Glutamatergic neuron (in vitro differentiated cells): ENCODE data around the gene KCTD16. TPM values are rescaled to one million over a fixed set of nuclear protein-coding genes. Genes with fewer than 3 reads are reported as not detected.

Experiments used
- DNase-seq: peaks from one replicate; pipeline ENCODE4 v3.0.0; 2022
- H3K27ac Mint-ChIP-seq: one replicate; pipeline ENCODE4 v1.8.0; 2020; ENCODE audit warnings: mild to moderate bottlenecking, mixed read lengths, inconsistent platforms; ENCODE audit not compliant: unreplicated experiment
- H3K27me3 Mint-ChIP-seq: one replicate; pipeline ENCODE4 v1.8.0; 2020; ENCODE audit warnings: mild to moderate bottlenecking, moderate library complexity, mixed read lengths, inconsistent platforms; ENCODE audit not compliant: unreplicated experiment
- H3K36me3 Mint-ChIP-seq: one replicate; pipeline ENCODE4 v1.8.0; 2020; ENCODE audit warnings: mild to moderate bottlenecking, mixed read lengths, inconsistent platforms; ENCODE audit not compliant: unreplicated experiment
- H3K4me1 Mint-ChIP-seq: one replicate; pipeline ENCODE4 v1.8.0; 2020; ENCODE audit warnings: mild to moderate bottlenecking, low read depth, mixed read lengths, inconsistent platforms; ENCODE audit not compliant: unreplicated experiment
- H3K4me3 Mint-ChIP-seq: one replicate; pipeline ENCODE4 v1.8.0; 2020; ENCODE audit warnings: mild to moderate bottlenecking, mixed read lengths, inconsistent platforms; ENCODE audit not compliant: unreplicated experiment
- H3K9me3 Mint-ChIP-seq: one replicate; pipeline ENCODE4 v1.8.0; 2020; ENCODE audit warnings: mild to moderate bottlenecking, moderate library complexity, mixed read lengths, inconsistent platforms; ENCODE audit not compliant: unreplicated experiment
- CTCF ChIP-seq: fragments of 200-600 bp; sonication (generic); IDR thresholded peaks from one replicate; pipeline ENCODE4 v1.5.0; 2021; ENCODE audit not compliant: partially characterized antibody, unreplicated experiment
- total RNA-seq: library from RNA; stranded (reverse); fragmentation: NEBNext Ultra II Directional; extraction: Animal tissue kit (Norgen Biotek cat#: 25700); gene quantifications from one replicate; pipeline ENCODE4 v1.2.1, GENCODE V29; 2021; ENCODE audit not compliant: unreplicated experiment

Gene KCTD16
- total RNA-seq, 1 donor from 2014 or later = 16.9 TPM

- no peaks in the 10 kb centered on the region for H3K27me3 Mint-ChIP-seq
- H3K9me3 Mint-ChIP-seq = peaks cover 2% of the 10 kb centered on the region
- no peak for TF ChIP-seq CTCF
- H3K36me3 Mint-ChIP-seq = no peaks in the 10 kb centered on the region
- no peak for DNase-seq
- H3K27ac Mint-ChIP-seq = no peak overlapping the region
- peaks cover 2% of the 10 kb centered on the region for H3K4me1 Mint-ChIP-seq
- H3K4me3 Mint-ChIP-seq = no peak overlapping the region
Observed at GRCh38 chr5:144310621-144311020, 139.9 kb downstream of the KCTD16 start.

- Mint-ChIP-seq H3K9me3 (no peaks in the 10 kb centered on the region), H3K4me1 (no peaks in the 10 kb centered on the region), H3K4me3 (no peak overlapping the region), H3K36me3 (no peaks in the 10 kb centered on the region), H3K27me3 (peaks cover 2% of the 10 kb centered on the region), H3K27ac (no peak overlapping the region)
- TF ChIP-seq CTCF = no peak
- no peak for DNase-seq
Observed at GRCh38 chr5:144313147-144313726, 142.6 kb downstream of the KCTD16 start.

GRCh38 chr5:144315026-144315425 lies 144.4 kb downstream of the KCTD16 start:
- Mint-ChIP-seq H3K27me3 (peaks cover 2% of the 10 kb centered on the region), H3K36me3 (no peaks in the 10 kb centered on the region), H3K4me1 (no peaks in the 10 kb centered on the region), H3K27ac (no peak overlapping the region), H3K4me3 (no peak overlapping the region), H3K9me3 (no peaks in the 10 kb centered on the region)
- no peak for DNase-seq
- no peak for TF ChIP-seq CTCF

GRCh38 chr5:144315994-144316634 lies 145.4 kb downstream of the KCTD16 start:
- H3K27me3 Mint-ChIP-seq = peaks cover 2% of the 10 kb centered on the region
- no peaks in the 10 kb centered on the region for H3K4me1 Mint-ChIP-seq
- DNase-seq = no peak
- no peaks in the 10 kb centered on the region for H3K9me3 Mint-ChIP-seq
- H3K27ac Mint-ChIP-seq = no peak overlapping the region
- no peak for TF ChIP-seq CTCF
- H3K36me3 Mint-ChIP-seq = no peaks in the 10 kb centered on the region
- no peak overlapping the region for H3K4me3 Mint-ChIP-seq

GRCh38 chr5:144318011-144318410 lies 147.3 kb downstream of the KCTD16 start:
- Mint-ChIP-seq H3K27ac (no peak overlapping the region), H3K27me3 (peaks cover 2% of the 10 kb centered on the region), H3K4me3 (no peak overlapping the region), H3K36me3 (no peaks in the 10 kb centered on the region), H3K9me3 (no peaks in the 10 kb centered on the region), H3K4me1 (no peaks in the 10 kb centered on the region)
- no peak for DNase-seq
- no peak for TF ChIP-seq CTCF
